Mucosa of stomach (tissue), 1 donor: Measurements from ENCODE around the gene TCAIM.

Source experiments
- H3K27me3 ChIP-seq: one replicate; pipeline ENCODE4 v1.7.0; 2013; ENCODE audit warnings: mild to moderate bottlenecking, low read length; ENCODE audit not compliant: control insufficient read depth, insufficient read depth
- H3K36me3 ChIP-seq: one replicate; pipeline ENCODE4 v1.7.0; 2013; ENCODE audit warnings: low read length; ENCODE audit not compliant: control insufficient read depth, insufficient read depth
- H3K4me1 ChIP-seq: one replicate; pipeline ENCODE4 v1.7.0; 2013; ENCODE audit warnings: mild to moderate bottlenecking, low read length; ENCODE audit not compliant: control insufficient read depth, insufficient read depth
- H3K4me3 ChIP-seq: one replicate; pipeline ENCODE4 v1.7.0; 2013; ENCODE audit warnings: low read length
- H3K9ac ChIP-seq: one replicate; pipeline ENCODE4 v1.7.0; 2013; ENCODE audit warnings: mild to moderate bottlenecking, low read length, moderate library complexity
- H3K9me3 ChIP-seq: one replicate; pipeline ENCODE4 v1.7.0; 2013; ENCODE audit warnings: mild to moderate bottlenecking, low read length, moderate library complexity; ENCODE audit not compliant: control insufficient read depth
- donor health status: Pancreatic carcinoma.

The TCAIM gene

GRCh38 chr3:44338010-44338827, at the start of gene TCAIM:
Gene TCAIM, plus strand, starts transcription at chr3:44338766. Its CDS starts 16,017 bp downstream, at chr3:44354783.
- peaks cover 16% of the 10 kb centered on the region for H3K4me1 ChIP-seq
- no peaks in the 10 kb centered on the region for H3K9me3 ChIP-seq
- H3K36me3 ChIP-seq = no peaks in the 10 kb centered on the region
- H3K4me3 ChIP-seq = peak within 1 kb of the TSS; percentile 79
- H3K27me3 ChIP-seq = no peaks in the 10 kb centered on the region
- H3K9ac ChIP-seq = peak within 1 kb of the TSS; percentile 95

- no peak overlapping the region for H3K9ac ChIP-seq
- no peaks in the 10 kb centered on the region for H3K36me3 ChIP-seq
- no peaks in the 10 kb centered on the region for H3K4me1 ChIP-seq
- H3K27me3 ChIP-seq = no peaks in the 10 kb centered on the region
- H3K4me3 ChIP-seq = no peak overlapping the region
- H3K9me3 ChIP-seq = no peaks in the 10 kb centered on the region
These were observed 48.6 kb upstream of the TCAIM start for GRCh38 chr3:44289882-44290462.

- no peaks in the 10 kb centered on the region for H3K27me3 ChIP-seq
- H3K9me3 ChIP-seq = no peaks in the 10 kb centered on the region
- no peak overlapping the region for H3K4me3 ChIP-seq
- H3K9ac ChIP-seq = no peak overlapping the region
- H3K4me1 ChIP-seq = no peaks in the 10 kb centered on the region
- no peaks in the 10 kb centered on the region for H3K36me3 ChIP-seq
These were observed 46.3 kb upstream of the TCAIM start for GRCh38 chr3:44292276-44292675.

- no peak overlapping the region for H3K9ac ChIP-seq
- no peaks in the 10 kb centered on the region for H3K36me3 ChIP-seq
- H3K27me3 ChIP-seq = no peaks in the 10 kb centered on the region
- no peaks in the 10 kb centered on the region for H3K9me3 ChIP-seq
- no peaks in the 10 kb centered on the region for H3K4me1 ChIP-seq
- H3K4me3 ChIP-seq = no peak overlapping the region
These were observed 45.6 kb upstream of the TCAIM start for GRCh38 chr3:44292947-44293346.

GRCh38 chr3:44297255-44297654, 41.3 kb upstream of the TCAIM start:
- Histone ChIP-seq H3K4me1 (no peaks in the 10 kb centered on the region), H3K36me3 (no peaks in the 10 kb centered on the region), H3K9me3 (no peaks in the 10 kb centered on the region), H3K27me3 (no peaks in the 10 kb centered on the region), H3K4me3 (no peak overlapping the region), H3K9ac (no peak overlapping the region)

GRCh38 chr3:44301746-44302145, 36.8 kb upstream of the TCAIM start:
- H3K36me3 ChIP-seq = no peaks in the 10 kb centered on the region
- H3K9ac ChIP-seq = no peak overlapping the region
- H3K4me1 ChIP-seq = no peaks in the 10 kb centered on the region
- no peaks in the 10 kb centered on the region for H3K27me3 ChIP-seq
- no peaks in the 10 kb centered on the region for H3K9me3 ChIP-seq
- no peak overlapping the region for H3K4me3 ChIP-seq

- Histone ChIP-seq H3K4me1 (no peaks in the 10 kb centered on the region), H3K4me3 (no peak overlapping the region), H3K9ac (no peak overlapping the region), H3K36me3 (no peaks in the 10 kb centered on the region), H3K27me3 (no peaks in the 10 kb centered on the region), H3K9me3 (no peaks in the 10 kb centered on the region)
These were observed 29.1 kb upstream of the TCAIM start for GRCh38 chr3:44309500-44309899.

GRCh38 chr3:44318891-44319311, 19.7 kb upstream of the TCAIM start:
- Histone ChIP-seq H3K9me3 (no peaks in the 10 kb centered on the region), H3K4me1 (peaks cover 9% of the 10 kb centered on the region), H3K27me3 (no peaks in the 10 kb centered on the region), H3K4me3 (no peak overlapping the region), H3K9ac (no peak overlapping the region), H3K36me3 (no peaks in the 10 kb centered on the region)

GRCh38 chr3:44321335-44321734, 17.2 kb upstream of the TCAIM start:
- Histone ChIP-seq H3K9me3 (no peaks in the 10 kb centered on the region), H3K9ac (no peak overlapping the region), H3K4me1 (peaks cover 9% of the 10 kb centered on the region), H3K27me3 (no peaks in the 10 kb centered on the region), H3K36me3 (no peaks in the 10 kb centered on the region), H3K4me3 (no peak overlapping the region)

GRCh38 chr3:44323341-44323955, 15.1 kb upstream of the TCAIM start:
- Histone ChIP-seq H3K4me1 (peaks cover 9% of the 10 kb centered on the region), H3K27me3 (no peaks in the 10 kb centered on the region), H3K9me3 (no peaks in the 10 kb centered on the region), H3K4me3 (no peak overlapping the region), H3K36me3 (no peaks in the 10 kb centered on the region), H3K9ac (no peak overlapping the region)

- Histone ChIP-seq H3K9me3 (no peaks in the 10 kb centered on the region), H3K9ac (no peak overlapping the region), H3K36me3 (no peaks in the 10 kb centered on the region), H3K4me3 (no peak overlapping the region), H3K4me1 (peaks cover 9% of the 10 kb centered on the region), H3K27me3 (no peaks in the 10 kb centered on the region)
These were observed 14.0 kb upstream of the TCAIM start for GRCh38 chr3:44324584-44324983.

- no peaks in the 10 kb centered on the region for H3K9me3 ChIP-seq
- H3K4me3 ChIP-seq = no peak overlapping the region
- no peaks in the 10 kb centered on the region for H3K27me3 ChIP-seq
- H3K4me1 ChIP-seq = peaks cover 9% of the 10 kb centered on the region
- no peaks in the 10 kb centered on the region for H3K36me3 ChIP-seq
- no peak overlapping the region for H3K9ac ChIP-seq
These were observed 12.5 kb upstream of the TCAIM start for GRCh38 chr3:44326019-44326418.
